ENCODE measurements around the gene RNPEP.
"Not testable (repeated sequence)": the region's sequence is repeated elsewhere in the genome, so short reads cannot be mapped to it uniquely, and the experiment has no call there.

RNPEP gene

DNA sequence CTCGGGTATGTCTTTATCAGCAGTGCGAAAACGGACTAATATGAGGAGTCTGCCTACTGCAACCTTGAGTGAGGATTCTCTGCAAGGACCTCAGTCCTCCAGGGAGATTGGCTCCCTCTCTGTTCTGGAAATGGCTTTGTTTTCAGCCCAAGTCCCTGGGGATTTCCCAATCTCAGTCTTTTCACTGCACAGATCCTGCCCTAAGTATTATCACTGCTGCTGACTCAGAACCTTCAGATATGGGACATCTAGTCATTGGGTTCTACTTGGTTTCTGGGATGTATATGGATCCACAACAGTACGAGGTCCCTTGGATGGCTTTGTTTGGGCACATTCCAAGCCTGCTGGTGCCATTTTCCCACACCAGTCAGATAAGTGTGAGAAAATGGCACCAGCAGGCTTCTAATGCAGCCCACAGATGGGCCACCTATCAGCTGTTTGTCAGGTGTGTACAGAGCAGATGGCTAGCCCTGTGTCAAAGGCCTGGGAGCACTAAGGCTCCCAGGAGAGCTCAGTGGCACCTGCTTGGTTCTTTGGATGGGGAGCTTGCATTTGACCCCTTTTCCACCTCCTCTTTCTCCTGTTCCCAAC lies 55.4 kb downstream of the RNPEP start:
- no peak for DNase-seq

DNA sequence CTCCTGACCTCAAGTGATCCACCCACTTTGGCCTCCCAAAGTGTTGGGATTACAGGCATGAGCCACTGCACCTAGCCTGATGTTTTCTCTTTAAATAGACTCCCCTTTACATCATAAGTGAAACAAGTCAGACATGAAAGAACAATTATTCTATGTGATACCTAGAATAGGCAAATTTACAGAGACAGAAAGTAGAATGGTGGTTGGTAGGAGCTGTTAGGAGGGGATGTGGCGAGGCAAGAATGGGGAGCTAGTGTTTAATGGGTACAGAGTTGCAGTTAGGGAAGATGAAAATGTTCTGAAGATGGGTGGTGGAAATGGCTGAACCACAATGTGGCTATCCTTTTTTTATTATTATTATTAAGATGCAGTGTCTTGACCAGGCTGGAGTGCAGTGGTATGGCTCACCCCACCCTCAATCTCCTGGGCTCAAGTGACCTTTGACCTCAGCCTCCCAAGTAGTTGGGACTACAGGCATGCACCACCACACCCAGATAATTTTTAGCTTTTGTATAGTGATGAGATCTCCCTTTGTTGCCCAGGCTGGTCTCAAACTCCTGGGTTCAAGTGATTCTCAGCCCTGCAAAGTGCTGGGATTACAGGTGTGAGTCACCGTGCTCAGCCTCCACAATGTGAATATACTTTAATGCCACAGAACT lies 56.4 kb downstream of the RNPEP start:
- DNase-seq: no peak

DNA sequence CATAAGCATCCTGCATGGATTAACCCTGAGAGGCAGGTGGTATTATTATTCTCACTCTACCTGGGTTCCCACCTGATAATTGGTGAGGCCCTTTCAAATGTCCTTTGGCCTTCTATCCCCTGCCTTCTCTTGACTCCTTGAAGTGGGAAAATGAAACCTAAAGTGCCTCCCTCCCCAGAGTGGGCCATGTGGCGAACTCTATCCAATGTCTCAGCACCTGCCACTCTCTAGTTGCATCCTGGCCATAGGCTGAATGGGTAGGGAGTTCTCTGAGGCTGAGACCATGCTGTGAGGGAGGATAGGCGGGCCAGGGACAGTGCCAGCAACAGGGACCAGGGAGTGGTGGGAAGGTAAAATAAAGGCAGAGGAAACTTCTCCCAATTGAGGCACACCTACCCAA lies 63.3 kb downstream of the RNPEP start:
- DNase-seq: no peak

GRCh38 chr1:202046227-202046626 lies 63.8 kb downstream of the RNPEP start:
- DNase-seq: no peak

DNA sequence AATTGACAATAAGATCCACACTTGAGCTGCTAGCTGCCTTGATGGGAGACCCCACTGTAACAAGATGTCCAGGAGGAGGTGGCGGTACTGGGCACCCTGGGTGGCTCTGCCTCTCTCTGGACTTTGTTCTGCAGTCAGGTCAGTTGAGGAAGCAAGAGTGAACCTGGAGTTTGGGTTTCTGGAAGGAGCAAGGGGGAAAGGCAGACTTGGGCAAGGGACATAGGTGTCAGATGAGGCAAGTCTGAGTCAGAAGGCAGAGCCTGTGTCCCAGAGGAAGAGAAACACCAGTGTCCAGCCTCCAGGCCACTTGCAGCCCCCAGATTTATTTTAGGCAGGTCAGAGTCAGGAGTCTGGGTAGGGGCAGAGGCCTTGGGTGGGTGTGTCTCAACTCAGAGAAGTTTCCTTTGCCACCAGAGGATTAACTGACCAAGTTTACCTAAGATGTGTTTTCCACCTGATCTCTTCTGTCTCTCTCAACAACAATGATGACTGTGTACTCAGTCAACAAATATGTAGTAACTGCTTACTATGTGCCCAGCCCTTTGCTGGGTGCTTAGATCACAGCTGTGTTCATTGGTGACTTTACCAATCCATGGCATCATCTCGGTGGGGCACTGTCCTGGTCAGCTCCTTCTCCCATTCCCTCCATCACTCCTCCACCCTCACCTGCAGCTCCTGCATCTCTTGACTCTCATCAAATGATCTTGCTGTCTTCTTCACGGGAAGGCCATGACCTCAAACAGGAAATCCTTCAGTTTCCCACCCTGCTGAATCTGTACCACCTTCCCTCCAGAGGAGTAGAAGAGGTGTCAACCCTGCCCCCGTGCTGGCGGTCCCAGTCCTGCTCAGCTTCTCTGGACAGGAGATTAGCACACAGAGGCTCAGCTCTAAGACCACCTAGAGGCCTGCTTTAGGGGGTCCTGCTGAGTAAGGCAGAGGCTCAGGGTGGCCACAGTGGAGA lies 64.6 kb downstream of the RNPEP start:
- no peak for DNase-seq

DNA sequence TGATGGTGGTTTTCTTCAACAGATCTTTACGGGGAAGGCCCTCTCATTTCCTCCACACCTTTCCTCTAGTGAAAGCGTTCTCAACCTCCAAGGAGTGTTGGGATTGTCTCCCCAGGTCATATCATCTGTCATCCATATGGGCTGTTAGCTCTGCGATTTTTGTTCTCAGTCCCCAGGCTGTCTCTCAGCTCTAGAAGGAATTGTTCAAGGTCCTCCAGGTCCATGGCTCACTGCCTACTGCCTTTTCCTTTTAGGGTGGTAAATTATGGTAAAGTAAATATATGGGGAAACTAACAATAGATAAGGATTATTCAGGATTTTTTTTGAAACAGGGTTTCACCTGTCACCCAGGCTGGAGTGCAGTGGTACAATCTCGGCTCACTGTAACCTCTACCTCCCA lies 65.5 kb downstream of the RNPEP start:
- DNase-seq: no peak

DNA sequence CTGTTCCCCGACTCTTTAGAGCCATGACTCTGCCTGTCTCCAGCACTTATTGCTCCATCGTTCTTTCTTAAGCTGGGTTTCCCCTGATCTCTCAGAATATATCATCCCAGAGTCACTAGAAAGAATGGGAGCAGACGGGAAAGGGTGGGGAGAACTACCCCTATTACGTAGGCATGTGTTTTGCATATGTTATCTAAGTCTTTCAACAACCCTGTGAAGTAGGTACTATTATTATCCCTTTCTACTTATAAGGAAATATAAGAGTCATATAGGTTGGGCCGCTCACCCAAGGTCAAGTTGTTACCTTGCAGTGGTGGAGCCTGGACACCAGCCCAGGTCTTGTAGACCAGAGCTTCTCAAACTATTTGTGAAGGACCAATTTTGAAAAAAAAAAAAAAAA lies 66.7 kb downstream of the RNPEP start:
- DNase-seq: no peak

- DNase-seq: no peak
These were observed 71.6 kb downstream of the RNPEP start for GRCh38 chr1:202054094-202054493.

DNA sequence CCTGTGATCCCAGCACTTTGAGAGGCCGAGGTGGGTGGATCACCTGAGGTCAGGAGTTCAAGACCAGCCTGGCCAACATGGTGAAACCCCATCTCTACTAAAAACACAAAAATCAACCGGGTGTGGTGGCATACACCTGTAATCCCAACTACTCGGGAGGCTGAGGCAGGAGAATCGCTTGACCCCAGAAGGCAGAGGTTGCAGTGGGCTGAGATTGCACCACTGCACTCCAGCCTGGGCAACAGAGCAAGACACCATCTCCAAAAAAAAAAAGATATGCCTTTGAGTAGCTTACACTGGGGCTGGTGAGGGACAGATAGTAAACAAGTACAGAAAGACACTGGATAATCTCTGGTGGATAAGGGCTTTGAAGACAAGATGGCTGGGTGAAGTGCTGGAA lies 72.2 kb downstream of the RNPEP start:
- not testable (repeated sequence) for DNase-seq
